Measurements from ENCODE around the gene CYP11A1.

DNA sequence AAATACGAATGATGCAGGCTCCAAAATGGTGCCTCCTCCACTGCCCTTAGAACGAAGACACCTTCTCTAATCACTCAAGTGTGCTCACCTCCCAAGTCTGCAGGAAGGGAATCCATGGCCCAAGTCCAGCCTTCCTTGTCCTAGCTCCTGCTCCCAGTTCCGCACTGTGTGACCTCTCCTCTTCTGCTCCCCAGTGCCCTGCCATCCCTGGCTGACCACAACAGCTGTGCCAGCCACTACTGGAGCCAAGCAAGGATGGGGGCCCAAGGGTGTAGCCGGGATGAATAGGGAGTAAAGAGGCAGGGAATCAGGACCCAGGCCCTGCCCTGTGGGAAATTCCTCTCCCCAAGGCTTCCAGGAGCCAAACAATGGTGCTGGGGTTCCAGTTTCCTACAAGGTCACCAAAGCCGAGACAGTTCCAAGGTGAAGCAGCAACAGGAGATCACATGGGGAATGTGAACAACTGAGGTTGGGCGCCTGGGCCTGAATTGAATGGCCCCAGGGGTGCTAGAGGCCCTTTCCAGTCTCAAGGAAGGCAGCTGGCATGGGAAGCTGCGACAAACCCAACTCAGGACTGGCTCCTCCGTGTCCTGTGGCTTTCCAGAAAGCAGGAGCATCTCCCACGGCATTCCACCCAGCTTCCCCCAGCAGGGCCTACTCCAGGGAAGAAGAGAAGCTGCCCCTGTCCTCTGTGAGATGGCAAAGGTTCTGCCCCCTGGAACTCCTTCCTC, 46.1 kb upstream of the CYP11A1 start:
- TF ChIP-seq POLR2AphosphoS5 (IDR thresholded peaks at IDR 0.05; ENCODE audit: borderline replicate concordance, low read depth, low read length) (no peak), EZH2 (IDR thresholded peaks at IDR 0.05) (no peak)

Measured in SK-N-MC (cell line).